ENCODE measurements around the gene EHD4. TPM values are rescaled to one million over a fixed set of nuclear protein-coding genes. Genes with fewer than 3 reads are reported as not detected.
A peak's percentile ranks its signal among the peaks of the same experiment; 100 is the strongest.

Gene EHD4
- polyA plus RNA-seq, 1 experiment = 19.3 TPM

GRCh38 chr15:41933326-41933725 is 39.0 kb downstream of the EHD4 start:
- Histone ChIP-seq H3K9me3 (ENCODE audit: control insufficient read depth, insufficient read depth, low read length) (no peaks in the 10 kb centered on the region), H3K27me3 (ENCODE audit: control insufficient read depth, insufficient read depth, low read length) (no peaks in the 10 kb centered on the region), H3K4me3 (ENCODE audit: low read depth, low read length) (no peak overlapping the region), H3K27ac (ENCODE audit: low read depth, low read length) (no peak overlapping the region)
- ChIA-PET POLR2A (no interaction called here), CTCF (no interaction called here)
- TF ChIP-seq CTCF (IDR thresholded peaks at IDR 0.05; ENCODE audit: low read depth, low read length) = no peak
- DNase-seq (ENCODE audit: low read depth, low spot score) = no peak

- ChIA-PET POLR2A (no interaction called here), CTCF (no interaction called here)
- DNase-seq (ENCODE audit: low read depth, low spot score) = no peak
- H3K4me3 ChIP-seq (ENCODE audit: low read depth, low read length) = no peak overlapping the region
- H3K9me3 ChIP-seq (ENCODE audit: control insufficient read depth, insufficient read depth, low read length) = no peaks in the 10 kb centered on the region
- no peaks in the 10 kb centered on the region for H3K27me3 ChIP-seq (ENCODE audit: control insufficient read depth, insufficient read depth, low read length)
- H3K27ac ChIP-seq (ENCODE audit: low read depth, low read length) = no peak overlapping the region
- no peak for TF ChIP-seq CTCF (IDR thresholded peaks at IDR 0.05; ENCODE audit: low read depth, low read length)
These were observed 39.7 kb downstream of the EHD4 start for GRCh38 chr15:41932511-41933289.

GRCh38 chr15:41932101-41932500 is 40.3 kb downstream of the EHD4 start:
- Histone ChIP-seq H3K4me3 (ENCODE audit: low read depth, low read length) (no peak overlapping the region), H3K27me3 (ENCODE audit: control insufficient read depth, insufficient read depth, low read length) (no peaks in the 10 kb centered on the region), H3K27ac (ENCODE audit: low read depth, low read length) (no peak overlapping the region), H3K9me3 (ENCODE audit: control insufficient read depth, insufficient read depth, low read length) (no peaks in the 10 kb centered on the region)
- TF ChIP-seq CTCF (IDR thresholded peaks at IDR 0.05; ENCODE audit: low read depth, low read length) = no peak
- POLR2A ChIA-PET = no interaction called here
- DNase-seq (ENCODE audit: low read depth, low spot score) = no peak
- CTCF ChIA-PET = no interaction called here

- POLR2A ChIA-PET = interaction anchor here (0.6 to 1.7 kb wide), 6 partner anchors 10 to 1187 kb away, joined by 3 to 8 read pairs (median 4); partner anchors contain the start of genes EHD4 and MGA
- Histone ChIP-seq H3K9me3 (ENCODE audit: control insufficient read depth, insufficient read depth, low read length) (no peaks in the 10 kb centered on the region), H3K27me3 (ENCODE audit: control insufficient read depth, insufficient read depth, low read length) (no peaks in the 10 kb centered on the region), H3K27ac (ENCODE audit: low read depth, low read length) (peak overlapping the region; percentile 68), H3K4me3 (ENCODE audit: low read depth, low read length) (no peak overlapping the region)
- CTCF ChIA-PET = no interaction called here
- TF ChIP-seq CTCF (IDR thresholded peaks at IDR 0.05; ENCODE audit: low read depth, low read length) = no peak
- no peak for DNase-seq (ENCODE audit: low read depth, low spot score)
These were observed 41.5 kb downstream of the EHD4 start for GRCh38 chr15:41930867-41931222.

GRCh38 chr15:41930221-41930866 is 42.0 kb downstream of the EHD4 start:
- ChIA-PET POLR2A (interaction anchor here (0.6 to 1.7 kb wide), 6 partner anchors 10 to 1186 kb away, joined by 3 to 8 read pairs (median 4); partner anchors contain the start of genes EHD4 and MGA), CTCF (interaction anchor here (0.6 to 1.5 kb wide), 2 partner anchors 42 to 543 kb away, joined by 3 to 5 read pairs; partner anchors contain the start of gene EHD4)
- peak; percentile 76 for DNase-seq (ENCODE audit: low read depth, low spot score)
- Histone ChIP-seq H3K27ac (ENCODE audit: low read depth, low read length) (peak overlapping the region; percentile 78), H3K9me3 (ENCODE audit: control insufficient read depth, insufficient read depth, low read length) (no peaks in the 10 kb centered on the region), H3K4me3 (ENCODE audit: low read depth, low read length) (no peak overlapping the region), H3K27me3 (ENCODE audit: control insufficient read depth, insufficient read depth, low read length) (no peaks in the 10 kb centered on the region)
- TF ChIP-seq CTCF (IDR thresholded peaks at IDR 0.05; ENCODE audit: low read depth, low read length) = peak; percentile 26; the same call in 1 of the 2 replicates
